Small intestine (tissue), 7 donors: ENCODE data around the gene PIP5K1C. TPM values are rescaled to one million over a fixed set of nuclear protein-coding genes. Genes with fewer than 3 reads are reported as not detected.
"Not testable (repeated sequence)": the region's sequence is repeated elsewhere in the genome, so short reads cannot be mapped to it uniquely, and the experiment has no call there.

Experiments used
- DNase-seq, 2 donors: peaks; one replicate each; pipeline versions ENCODE4 v3.0.0 to v3.0.0-alpha.2; 2013
- FAIRE-seq: peaks from 2 replicates; lab custom pipeline; 2012; peaks lifted over from hg19 to GRCh38; lab: Jason Lieb, UNC
- H3K27ac ChIP-seq, 3 donors: one replicate each; pipeline ENCODE4 v1.5.1; 2013; ENCODE audit warnings: low read length in 2 of 3, mild to moderate bottlenecking in 2 of 3, control low read depth in 1 of 3, inconsistent platforms in 1 of 3, low read depth in 1 of 3, moderate library complexity in 1 of 3
- H3K27me3 ChIP-seq, 3 donors: one replicate each; pipeline ENCODE4 v1.6.1; 2013; ENCODE audit warnings: low read length in 3 of 3, inconsistent platforms in 1 of 3; ENCODE audit not compliant: control insufficient read depth in 3 of 3, insufficient read depth in 3 of 3
- H3K36me3 ChIP-seq, 3 donors: one replicate each; pipeline ENCODE4 v1.6.1; 2013; ENCODE audit warnings: low read length in 3 of 3, inconsistent platforms in 1 of 3, low read depth in 1 of 3, mild to moderate bottlenecking in 1 of 3, moderate library complexity in 1 of 3; ENCODE audit not compliant: control insufficient read depth in 3 of 3, insufficient read depth in 2 of 3
- H3K4me1 ChIP-seq, 3 donors: one replicate each; pipeline ENCODE4 v1.6.1; 2013; ENCODE audit warnings: low read length in 2 of 3, inconsistent platforms in 1 of 3, low read depth in 1 of 3, mild to moderate bottlenecking in 1 of 3, moderate library complexity in 1 of 3; ENCODE audit not compliant: control insufficient read depth in 3 of 3, insufficient read depth in 2 of 3
- H3K4me3 ChIP-seq, 3 donors: one replicate each; pipeline ENCODE4 v1.5.1; 2013; ENCODE audit warnings: low read length in 3 of 3, control low read depth in 1 of 3, inconsistent platforms in 1 of 3, low read depth in 1 of 3, mild to moderate bottlenecking in 1 of 3, moderate library complexity in 1 of 3
- H3K9me3 ChIP-seq, 2 donors: one replicate each; pipeline ENCODE4 v1.6.1; 2013; ENCODE audit warnings: low read depth in 1 of 2, low read length in 1 of 2; ENCODE audit not compliant: control insufficient read depth in 2 of 2, insufficient read depth in 1 of 2
- WGBS, 3 donors: extraction: QIAGEN DNeasy Blood & Tissue Kit; methylation state at CpG; one replicate each; pipeline ENCODE4 v1.1.7; 2013; 5-methylcytosine and 5-hydroxymethylcytosine counted together
- polyA plus RNA-seq, 4 donors: library from polyadenylated mRNA; stranded (reverse) in 3 of 4; unstranded in 1 of 4; fragments of 200-250 nt in 3 of 4; fragments of 120-200 nt in 1 of 4; gene quantifications; one replicate each; pipeline versions ENCODE4 v1.2.1 to v1.2.3, GENCODE V29; 2013
- donor health status: healthy with polysubstance abuse.
- donor health status: control.
- donor health status: control.
- donor health status: Bipolar disorder and iron deficiency.
- donor health status: healthy.

The PIP5K1C gene
- polyA plus RNA-seq, 4 donors, result 7.3 to 19.5 (median 13.5) TPM

DNA sequence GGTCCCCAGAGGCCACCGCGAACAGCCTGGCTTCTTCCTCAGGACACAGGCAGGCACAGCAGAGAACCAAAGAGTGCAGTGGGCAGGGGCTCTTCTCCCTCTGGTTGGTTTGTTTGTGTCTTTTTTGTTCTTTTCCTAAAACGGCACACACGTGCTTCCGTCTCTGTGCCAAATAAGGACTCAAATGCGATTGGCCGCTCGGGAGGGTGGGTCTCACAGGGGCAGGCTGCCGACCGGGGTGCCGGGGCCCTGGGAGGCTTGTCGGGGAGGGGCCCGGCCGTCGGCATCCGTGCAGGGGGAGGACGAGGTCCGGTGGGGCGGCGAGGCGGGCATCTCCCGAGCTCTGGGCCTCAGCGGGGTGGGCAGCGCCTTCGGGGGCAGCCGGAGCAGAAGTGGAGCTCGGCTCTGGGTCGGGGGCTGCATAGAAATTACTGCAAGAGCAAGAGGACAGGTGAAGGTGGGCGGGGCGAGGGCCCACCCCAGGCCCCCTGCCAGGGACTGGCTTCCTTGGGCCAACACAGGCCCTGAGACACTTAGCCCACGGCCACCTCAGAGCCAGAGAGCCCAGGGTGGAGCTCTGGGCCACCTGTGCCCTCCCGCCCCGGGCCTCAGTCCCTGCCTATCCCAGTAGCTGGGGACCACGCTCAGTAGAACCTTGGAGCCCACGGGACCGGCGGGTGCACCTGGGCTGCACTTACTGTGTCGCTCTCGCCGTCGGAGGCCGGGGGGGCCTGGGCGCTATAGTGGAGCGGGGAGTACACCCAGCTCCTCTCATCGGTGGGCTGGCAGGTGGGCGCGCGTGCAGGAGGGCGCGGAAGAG is 67.3 kb downstream of the PIP5K1C start:
- H3K27ac ChIP-seq, result no peak overlapping the region
- DNase-seq (no peak), FAIRE-seq (no peak)
- H3K4me1 ChIP-seq, result no peaks in the 10 kb centered on the region
- WGBS, 3 donors, result 87 to 90% (median 89%) methylated on average over 38 to 50 of the region's 50 CpGs
- H3K9me3 ChIP-seq, result no peaks in the 10 kb centered on the region
- peaks cover 0 to 66% (median 9%) of the 10 kb centered on the region in 3 donors for H3K36me3 ChIP-seq
- H3K27me3 ChIP-seq, result no peaks in the 10 kb centered on the region
- no peak overlapping the region for H3K4me3 ChIP-seq

DNA sequence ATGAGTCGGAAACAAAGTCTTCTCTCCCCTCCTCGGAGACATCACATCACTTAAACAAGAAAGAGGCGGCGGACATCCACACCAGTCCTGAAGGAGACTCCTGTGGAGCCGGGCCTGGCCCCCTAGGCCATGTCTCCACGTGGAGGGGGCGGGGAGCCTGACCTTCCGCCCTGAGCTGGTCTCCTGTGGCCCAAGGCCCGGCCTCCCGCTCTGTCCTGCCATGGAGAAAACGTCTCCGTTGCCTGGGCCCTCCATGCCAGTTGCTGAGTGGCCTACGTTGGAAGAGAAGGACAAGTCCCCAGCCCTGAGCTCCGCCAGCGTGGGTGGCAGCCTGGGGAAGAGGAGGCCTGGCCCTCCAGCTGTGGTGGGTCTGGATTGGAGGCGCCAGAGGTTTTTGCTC is 68.2 kb downstream of the PIP5K1C start:
- H3K4me1 ChIP-seq, result peaks cover 0 to 2% (median 0%) of the 10 kb centered on the region in 3 donors
- no peak for FAIRE-seq
- no peaks in the 10 kb centered on the region for H3K27me3 ChIP-seq
- H3K27ac ChIP-seq, result no peak overlapping the region
- no peak for DNase-seq
- H3K9me3 ChIP-seq, result no peaks in the 10 kb centered on the region
- H3K4me3 ChIP-seq, result no peak overlapping the region
- peaks cover 0 to 59% (median 9%) of the 10 kb centered on the region in 3 donors for H3K36me3 ChIP-seq
- WGBS, 3 donors, result 87 to 90% (median 88%) methylated on average over 13 to 16 of the region's 16 CpGs

- H3K27me3 ChIP-seq, result no peaks in the 10 kb centered on the region
- FAIRE-seq (no peak), DNase-seq (no peak)
- H3K9me3 ChIP-seq, result no peaks in the 10 kb centered on the region
- no peak overlapping the region for H3K27ac ChIP-seq
- no peak overlapping the region for H3K4me3 ChIP-seq
- 89 to 93% (median 91%) methylated on average over 39 to 43 of the region's 43 CpGs for WGBS, 3 donors
- peaks cover 0 to 2% (median 0%) of the 10 kb centered on the region in 3 donors for H3K4me1 ChIP-seq
- peaks cover 0 to 51% (median 9%) of the 10 kb centered on the region in 3 donors for H3K36me3 ChIP-seq
Observed at GRCh38 chr19:3631053-3631861, 69.0 kb downstream of the PIP5K1C start.

GRCh38 chr19:3628766-3629165 is 71.5 kb downstream of the PIP5K1C start:
- 58 to 69% (median 69%) methylated on average over 9 of the region's 9 CpGs for WGBS, 3 donors
- DNase-seq, H3K4me3 ChIP-seq, FAIRE-seq, H3K27ac ChIP-seq, H3K27me3 ChIP-seq, H3K9me3 ChIP-seq: not testable (repeated sequence)
- Histone ChIP-seq H3K4me1 (peaks cover 0 to 10% (median 2%) of the 10 kb centered on the region in 3 donors), H3K36me3 (peaks cover 0 to 45% (median 9%) of the 10 kb centered on the region in 3 donors)

DNA sequence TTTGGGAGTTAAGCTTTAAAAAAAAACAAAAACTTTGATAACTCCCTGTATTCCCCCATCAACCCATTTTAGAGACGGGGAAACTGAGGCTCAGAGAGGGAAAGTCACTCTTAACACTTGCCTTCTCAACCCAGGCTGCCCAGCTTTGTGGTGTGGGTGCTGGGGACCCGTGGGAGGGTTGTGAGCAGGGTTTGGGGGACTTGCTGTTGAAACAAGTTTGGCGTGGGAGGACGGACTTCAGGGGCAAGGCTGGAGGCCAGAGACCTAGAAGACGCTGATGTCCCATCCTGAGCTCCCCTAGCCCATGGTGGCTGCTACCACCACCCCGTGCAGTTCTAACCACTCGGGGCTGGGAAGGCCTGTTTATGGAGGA is 72.9 kb downstream of the PIP5K1C start:
- Histone ChIP-seq H3K9me3 (no peaks in the 10 kb centered on the region), H3K4me3 (peak overlapping the region in 1 of 3 donors; percentile 9), H3K36me3 (peaks cover 4 to 40% (median 7%) of the 10 kb centered on the region in 3 donors), H3K4me1 (peaks cover 0 to 10% (median 2%) of the 10 kb centered on the region in 3 donors), H3K27me3 (no peaks in the 10 kb centered on the region), H3K27ac (peak overlapping the region; percentile 37 to 62 (median 61))
- FAIRE-seq (no peak), DNase-seq (no peak)
- 54 to 63% (median 62%) methylated on average over 7 of the region's 7 CpGs for WGBS, 3 donors

- peak; percentile 15 for FAIRE-seq
- peak within 1 kb of the TSS; percentile 65 to 91 (median 80) for H3K4me3 ChIP-seq
- H3K9me3 ChIP-seq, result no peaks in the 10 kb centered on the region
- peak within 1 kb of the TSS; percentile 84 to 97 (median 93) for H3K27ac ChIP-seq
- peaks cover under 1 to 40% (median 4%) of the 10 kb centered on the region in 3 donors for H3K36me3 ChIP-seq
- no peaks in the 10 kb centered on the region for H3K27me3 ChIP-seq
- H3K4me1 ChIP-seq, result peaks cover 0 to 10% (median 2%) of the 10 kb centered on the region in 3 donors
- 0% methylated on average over 77 to 80 of the region's 80 CpGs for WGBS, 3 donors
- peak; percentile 99 to 100 for DNase-seq
Observed at GRCh38 chr19:3626473-3627350, 73.6 kb downstream of the PIP5K1C start, which contains the start of gene CACTIN. Gene CACTIN, minus strand, starts transcription at chr19:3626790. Its CDS starts 28 bp downstream, at chr19:3626762.

DNA sequence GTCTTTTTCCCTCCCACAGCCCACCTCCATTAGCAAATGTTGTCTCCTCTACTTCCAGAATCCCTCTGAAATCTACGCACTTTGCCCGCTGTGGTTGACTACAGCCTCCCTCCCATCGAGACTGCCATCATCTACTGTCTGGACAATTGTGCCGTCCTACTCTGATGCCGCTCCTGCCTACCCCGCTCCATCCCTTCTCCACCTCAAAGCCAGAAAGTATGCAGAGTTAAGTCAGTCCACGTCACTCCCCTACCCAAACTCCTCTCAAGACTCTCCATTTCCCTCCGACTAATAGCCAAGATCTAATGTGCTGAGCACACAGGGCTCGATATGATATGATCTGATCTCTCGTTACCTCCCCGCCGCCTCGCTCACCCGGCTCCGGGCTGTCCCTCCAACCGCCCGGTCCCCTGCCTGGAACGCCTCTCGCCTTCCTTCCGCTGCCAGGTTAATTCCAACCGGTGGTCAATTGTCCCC is 74.2 kb downstream of the PIP5K1C start:
- Histone ChIP-seq H3K27me3 (no peaks in the 10 kb centered on the region), H3K36me3 (peaks cover 0 to 40% (median 4%) of the 10 kb centered on the region in 3 donors), H3K27ac (peak overlapping the region; percentile 84 to 97 (median 93)), H3K4me3 (peak overlapping the region; percentile 65 to 91 (median 80)), H3K9me3 (no peaks in the 10 kb centered on the region), H3K4me1 (peaks cover 0 to 10% (median 2%) of the 10 kb centered on the region in 3 donors)
- FAIRE-seq (no peak), DNase-seq (no peak)
- 0 to 1% (median 1%) methylated on average over 20 to 21 of the region's 21 CpGs for WGBS, 3 donors
